HPDE6-E6E7 (cell line): ENCODE results near the gene HHIPL1.
"Not testable (repeated sequence)": the region's sequence is repeated elsewhere in the genome, so short reads cannot be mapped to it uniquely, and the experiment has no call there.

ENCODE experiments used
- DNase-seq: peaks from one replicate; pipeline ENCODE4 v3.0.0; 2011; ENCODE audit warnings: missing footprints; ENCODE audit errors: extremely low spot score

The HHIPL1 gene

DNA sequence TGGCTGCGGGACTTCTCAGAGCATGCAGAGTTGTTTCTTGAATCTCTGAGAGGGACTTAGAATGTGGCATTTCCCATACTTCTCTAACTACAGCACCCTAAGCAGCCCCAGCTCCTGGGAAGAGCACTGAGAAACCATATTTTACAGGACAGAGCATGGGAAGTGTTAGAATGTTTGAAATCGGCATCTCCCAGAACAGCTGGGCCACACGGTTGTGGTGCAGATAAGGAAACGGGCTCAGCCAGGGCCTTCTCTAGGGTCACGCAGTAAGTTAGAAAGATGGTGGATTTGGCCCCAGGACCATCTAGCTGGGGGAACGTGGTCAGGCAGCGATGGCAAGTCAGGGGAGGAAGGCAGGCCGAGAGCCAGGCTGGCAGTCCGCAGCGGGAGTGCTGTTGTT lies 10.5 kb upstream of the HHIPL1 start:
- no peak for DNase-seq

DNA sequence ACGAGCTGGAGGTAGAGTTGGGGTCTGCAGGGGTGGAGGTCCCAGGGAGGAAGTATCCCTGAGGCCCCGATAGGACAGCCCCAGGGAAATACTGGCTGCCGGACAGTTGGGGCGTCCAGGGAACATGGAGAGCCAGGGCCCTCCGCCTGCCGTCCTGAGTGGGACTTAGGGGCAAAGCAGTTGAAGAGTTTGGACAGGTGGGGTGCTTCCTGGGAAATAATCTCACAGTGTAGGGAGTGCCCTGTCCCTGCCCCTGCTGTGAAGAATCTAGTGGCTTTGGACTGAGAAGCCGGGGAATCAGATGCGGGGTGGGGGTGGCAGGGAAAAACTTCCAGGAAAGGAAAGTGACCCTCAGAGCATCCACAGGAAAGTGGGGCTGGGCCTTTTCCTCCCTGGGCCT lies 9.8 kb upstream of the HHIPL1 start:
- DNase-seq, result no peak

DNA sequence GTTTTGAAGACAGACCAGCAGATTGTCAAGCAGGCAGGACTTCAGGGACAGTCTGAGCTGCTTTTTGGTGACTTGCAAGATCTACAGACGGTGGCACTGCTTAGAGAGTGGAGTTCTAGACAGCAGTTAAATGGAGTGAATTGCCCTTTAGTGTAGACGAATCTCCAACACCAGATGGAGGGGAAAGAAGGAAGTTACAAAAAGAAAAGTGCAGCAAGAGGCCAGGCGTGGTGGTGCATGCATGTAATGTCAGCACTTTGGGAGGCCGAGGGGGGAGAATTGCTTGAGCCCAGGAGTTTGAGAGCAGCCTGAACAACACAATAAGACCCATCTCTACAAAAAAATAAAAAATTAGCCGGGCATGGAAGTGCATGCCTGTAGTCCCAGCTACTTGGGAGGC lies 8.4 kb upstream of the HHIPL1 start:
- no peak for DNase-seq

DNA sequence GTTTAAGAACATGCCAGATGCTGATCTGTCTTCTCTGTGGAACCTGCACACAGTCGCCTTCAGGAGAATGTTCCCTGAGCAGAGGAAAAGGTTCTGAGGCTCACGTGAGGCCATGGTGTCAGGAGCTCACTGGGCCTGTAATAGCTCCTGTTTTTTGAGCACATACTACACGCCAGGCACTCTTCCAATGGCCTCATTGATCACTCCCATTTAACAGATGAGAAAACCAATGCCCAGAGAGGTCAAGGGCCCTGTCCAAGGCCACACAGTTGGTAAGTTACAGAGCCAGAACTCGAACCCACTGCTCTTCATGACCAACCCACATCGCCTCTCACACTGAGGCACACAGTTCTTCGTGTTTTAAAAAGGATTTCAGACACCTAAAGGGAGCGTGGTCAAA lies 7.3 kb upstream of the HHIPL1 start:
- no peak for DNase-seq

DNA sequence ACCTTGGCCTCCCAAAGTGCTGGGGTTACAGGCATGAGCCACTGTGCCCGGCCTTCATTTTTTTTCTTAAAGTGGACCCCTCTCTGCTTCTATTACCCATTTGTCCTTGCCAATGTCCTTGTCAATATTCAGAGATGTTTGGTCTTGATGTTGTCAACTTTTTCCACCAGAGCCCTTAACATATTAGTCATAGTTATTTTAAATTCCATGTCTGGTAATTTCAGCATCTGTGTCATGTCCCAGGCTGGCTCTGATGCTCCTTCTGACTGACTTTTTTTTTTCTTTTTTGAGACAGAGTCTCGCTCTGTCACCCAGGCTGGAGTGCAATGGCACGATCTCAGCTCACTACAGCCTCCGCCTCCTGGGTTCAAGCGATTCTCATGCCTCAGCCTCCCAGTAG lies 2.2 kb upstream of the HHIPL1 start:
- not testable (repeated sequence) for DNase-seq

DNA sequence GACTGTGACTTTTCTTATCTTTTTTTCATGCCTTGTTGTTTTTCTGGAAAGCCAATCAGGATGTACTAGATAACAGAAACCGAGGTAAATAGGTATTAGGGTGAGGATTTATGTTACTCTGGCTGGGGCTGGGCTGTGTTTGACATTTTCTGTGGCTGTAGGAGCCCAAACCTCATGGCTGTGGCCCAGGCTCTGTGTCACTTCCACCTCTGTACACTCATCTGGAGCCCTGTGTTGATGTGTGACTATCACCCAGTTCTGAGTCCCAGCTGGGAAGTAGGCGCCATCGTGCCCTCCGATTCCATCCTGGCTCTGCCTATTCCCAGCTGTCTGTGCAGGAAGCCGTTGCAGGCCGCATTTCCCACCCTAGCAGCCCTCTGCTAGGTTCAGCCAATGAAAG lies 1.6 kb upstream of the HHIPL1 start:
- DNase-seq, result no peak

DNA sequence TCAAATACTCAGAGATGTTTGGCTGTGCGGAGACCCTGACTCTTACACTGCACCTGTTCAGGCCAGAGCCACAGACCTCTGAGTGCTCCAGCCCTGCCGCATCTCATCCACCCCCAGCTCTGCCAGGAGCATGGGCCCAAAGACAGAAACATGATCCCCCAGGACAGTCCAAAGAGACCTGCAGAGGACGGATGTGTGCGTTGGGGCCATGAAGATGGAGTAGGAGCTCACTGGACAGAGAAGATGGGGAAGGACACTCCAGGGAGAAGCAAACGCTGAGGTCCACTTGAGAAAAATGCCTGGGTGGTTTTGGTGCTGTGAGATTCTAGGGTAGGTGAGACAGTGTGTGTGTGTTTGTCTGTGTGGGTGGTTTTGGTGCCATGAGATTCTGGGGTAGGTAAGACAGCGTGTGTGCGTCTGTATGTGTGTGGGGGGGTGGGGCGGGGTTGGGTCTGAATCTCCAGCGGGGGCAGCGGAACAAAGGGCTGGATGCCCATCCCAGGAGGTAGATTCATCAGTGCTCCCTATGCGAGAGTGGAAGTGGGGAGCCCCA lies 818 bp upstream of the HHIPL1 start:
- no peak for DNase-seq

DNA sequence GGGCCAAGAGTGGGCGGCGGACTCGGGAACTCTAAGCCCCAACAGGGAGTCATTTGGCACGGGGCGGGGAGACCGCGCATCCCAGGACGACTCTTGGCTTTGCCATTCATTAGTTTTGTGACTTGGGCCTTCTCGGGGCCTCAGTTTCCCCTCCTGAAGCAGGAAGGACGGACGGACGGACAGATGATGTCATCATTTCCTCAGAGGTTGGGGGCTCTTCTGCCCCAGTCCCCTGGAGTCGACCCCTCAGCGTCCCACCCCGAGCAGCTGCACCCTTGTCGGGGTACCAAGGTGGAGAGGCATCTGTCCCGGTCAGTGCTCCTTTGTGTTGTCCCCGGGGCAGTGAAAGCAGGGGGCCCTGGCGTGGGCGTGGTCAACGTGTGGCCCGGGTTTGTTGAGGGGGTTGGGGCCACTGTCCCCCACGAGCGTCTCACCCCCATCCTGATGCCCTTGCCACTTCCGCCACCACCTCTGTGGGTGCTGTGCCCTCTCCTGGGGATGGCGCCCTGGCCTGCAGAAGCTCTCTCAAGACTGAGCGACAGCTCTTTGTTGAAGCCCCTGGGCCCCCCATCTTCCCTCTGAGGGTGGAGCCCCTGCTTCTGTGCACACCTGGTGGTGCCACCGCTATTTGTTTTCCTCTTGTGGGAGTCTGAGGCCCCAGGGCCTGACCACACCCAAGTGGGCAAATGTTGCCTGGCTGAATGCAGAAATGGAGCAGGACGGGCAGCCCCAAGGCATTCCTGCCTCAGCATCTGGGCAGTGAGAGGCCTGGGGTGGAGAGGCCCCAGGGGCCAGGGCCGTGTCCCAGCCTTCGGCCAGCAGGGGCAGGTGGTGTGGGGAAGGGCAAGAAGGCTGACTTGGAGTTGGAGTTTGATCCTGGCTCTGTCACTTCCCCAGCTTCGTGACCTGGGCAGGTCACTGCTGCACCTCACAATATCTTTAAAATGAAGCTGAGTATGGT lies 896 bp downstream of the HHIPL1 start:
- DNase-seq, result no peak

DNA sequence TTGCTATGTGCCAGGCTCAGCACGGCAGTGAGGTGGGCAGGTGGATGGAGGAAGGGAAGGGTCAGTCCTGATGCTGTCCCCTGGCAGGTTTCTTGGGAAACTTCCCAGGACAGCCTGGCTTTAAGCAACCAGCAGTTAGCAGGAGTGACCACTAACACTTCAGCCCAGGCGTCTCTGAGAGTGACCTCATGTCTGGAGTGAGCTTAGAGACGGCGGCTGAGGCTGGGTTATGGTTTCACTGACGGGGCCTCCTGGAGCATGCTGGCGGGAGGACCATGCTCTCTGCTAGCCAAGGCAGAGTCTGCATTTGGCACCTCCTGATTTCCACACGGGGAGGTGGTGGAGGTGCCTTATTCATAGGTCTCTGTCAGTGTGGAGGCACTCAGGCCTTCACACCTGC lies 2.5 kb downstream of the HHIPL1 start:
- no peak for DNase-seq

DNA sequence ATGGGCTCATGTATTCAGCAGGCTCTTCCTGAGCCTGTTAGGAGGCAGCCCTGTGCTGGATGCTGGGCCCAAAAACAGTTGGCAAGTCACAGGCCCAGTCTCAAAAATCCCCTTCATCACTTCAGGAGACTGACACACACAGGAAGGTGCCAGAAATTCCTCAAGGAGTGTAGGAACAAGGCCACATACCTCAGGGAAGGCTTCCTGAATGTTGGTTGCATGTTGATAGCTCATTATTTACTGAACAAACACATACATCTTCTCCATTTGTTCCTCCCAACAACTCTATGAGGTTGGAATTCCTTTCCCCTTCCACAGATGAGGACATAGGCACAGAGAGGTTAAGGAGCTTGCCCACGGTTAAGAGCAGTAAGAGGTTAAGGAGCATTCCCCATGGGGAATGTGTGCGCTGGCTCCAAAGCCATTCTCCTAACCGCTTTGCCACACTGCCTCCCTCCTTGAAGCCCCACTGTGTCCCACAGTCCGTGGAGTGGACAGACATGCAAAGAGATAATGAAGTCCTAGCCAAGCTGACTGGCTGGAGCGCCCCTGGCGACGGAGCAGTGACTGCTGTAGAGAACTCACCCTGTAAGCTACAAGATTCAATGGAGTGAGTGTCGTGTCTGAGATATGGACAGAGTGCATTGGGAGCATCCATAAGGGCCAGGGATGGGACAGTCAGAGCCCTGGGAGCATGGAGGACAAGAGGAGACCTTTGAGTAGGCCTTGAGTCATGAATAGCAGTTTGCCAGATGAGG lies 3.3 kb downstream of the HHIPL1 start:
- no peak for DNase-seq

DNA sequence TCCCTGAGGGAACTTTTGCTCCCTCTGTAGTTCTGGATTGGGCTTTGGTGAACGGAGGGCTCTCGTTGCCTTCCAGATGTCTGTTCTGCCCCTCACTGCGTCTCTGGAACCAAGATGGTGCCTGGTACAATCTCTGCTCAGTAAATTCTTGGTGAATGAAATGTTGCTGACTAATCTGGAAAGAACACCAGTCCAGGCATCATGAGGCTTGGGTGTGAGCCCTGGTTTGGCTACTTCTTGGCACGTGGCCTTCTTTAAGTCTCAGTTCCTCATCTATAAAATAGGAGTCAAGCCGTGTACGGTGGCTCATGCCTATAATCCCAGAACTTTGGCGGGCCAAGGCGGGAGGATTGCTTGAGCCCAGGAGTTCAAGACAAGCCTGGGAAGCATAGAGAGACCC lies 4.3 kb downstream of the HHIPL1 start:
- DNase-seq, result no peak

DNA sequence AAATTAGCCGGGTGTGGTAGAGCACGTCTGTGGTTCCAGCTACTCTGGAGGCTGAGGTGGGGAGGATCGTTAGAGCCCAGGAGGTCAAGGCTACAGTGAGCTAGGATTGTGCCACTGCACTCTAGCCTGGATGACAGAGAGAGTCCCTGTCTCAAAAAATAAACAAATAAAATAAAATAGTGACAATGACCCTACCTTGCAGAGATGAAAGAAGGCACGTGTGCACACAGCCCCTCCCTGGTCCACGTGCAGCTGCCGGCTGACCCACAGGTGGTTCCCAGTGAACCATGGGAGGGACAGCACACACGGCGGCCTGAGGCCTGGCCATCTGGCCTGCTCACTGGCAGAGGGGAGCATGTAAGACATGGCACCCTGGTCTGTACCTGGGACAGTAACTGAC lies 4.7 kb downstream of the HHIPL1 start:
- DNase-seq, result no peak

DNA sequence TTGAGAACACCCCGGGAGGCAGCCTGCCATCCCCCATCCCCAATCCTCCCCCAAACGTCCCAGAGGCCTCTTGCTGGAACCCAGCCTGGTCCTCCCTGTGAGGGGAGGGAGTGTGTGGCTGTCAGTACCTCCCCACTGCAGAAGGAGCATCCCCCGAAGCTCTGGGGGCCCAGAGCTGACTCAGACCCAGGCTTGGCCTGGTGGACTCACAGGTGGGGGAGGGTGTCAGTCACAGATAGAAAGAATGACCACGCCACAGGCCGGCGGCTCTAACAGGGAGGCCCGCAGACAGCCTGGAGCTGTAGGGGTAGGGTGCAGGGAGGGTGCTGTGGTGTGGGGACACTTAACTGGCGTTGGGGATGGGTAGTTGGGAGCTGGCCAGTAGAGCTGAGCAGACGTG lies 5.3 kb downstream of the HHIPL1 start:
- no peak for DNase-seq

DNA sequence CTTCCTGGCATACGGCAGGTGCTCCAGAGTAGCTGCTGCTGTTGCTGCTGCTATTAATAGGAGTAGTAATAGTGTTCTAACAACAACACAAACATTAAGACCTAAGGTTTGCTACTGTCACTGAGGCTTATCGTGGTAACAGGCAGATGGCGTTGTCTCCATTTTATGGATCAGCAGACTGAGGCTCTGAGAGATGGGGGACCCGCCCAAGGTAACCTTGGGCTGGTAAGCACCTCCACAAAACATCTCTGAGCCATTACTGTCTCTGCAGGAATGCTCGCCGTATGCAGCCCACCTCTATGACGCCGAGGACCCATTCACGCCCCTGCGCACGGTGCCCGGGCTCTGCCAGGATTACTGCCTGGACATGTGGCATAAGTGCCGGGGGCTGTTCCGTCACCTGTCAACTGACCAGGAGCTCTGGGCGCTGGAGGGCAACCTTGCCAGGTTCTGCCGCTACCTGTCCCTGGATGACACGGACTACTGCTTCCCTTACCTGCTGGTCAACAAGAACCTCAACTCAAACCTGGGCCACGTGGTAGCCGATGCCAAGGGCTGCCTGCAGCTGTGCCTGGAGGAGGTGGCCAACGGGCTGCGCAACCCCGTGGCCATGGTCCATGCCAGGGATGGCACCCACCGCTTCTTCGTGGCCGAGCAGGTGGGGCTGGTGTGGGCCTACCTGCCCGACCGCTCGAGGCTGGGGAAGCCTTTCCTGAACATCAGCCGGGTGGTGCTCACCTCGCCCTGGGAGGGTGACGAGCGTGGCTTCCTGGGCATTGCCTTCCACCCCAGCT lies 7.2 kb downstream of the HHIPL1 start:
- DNase-seq, result no peak

DNA sequence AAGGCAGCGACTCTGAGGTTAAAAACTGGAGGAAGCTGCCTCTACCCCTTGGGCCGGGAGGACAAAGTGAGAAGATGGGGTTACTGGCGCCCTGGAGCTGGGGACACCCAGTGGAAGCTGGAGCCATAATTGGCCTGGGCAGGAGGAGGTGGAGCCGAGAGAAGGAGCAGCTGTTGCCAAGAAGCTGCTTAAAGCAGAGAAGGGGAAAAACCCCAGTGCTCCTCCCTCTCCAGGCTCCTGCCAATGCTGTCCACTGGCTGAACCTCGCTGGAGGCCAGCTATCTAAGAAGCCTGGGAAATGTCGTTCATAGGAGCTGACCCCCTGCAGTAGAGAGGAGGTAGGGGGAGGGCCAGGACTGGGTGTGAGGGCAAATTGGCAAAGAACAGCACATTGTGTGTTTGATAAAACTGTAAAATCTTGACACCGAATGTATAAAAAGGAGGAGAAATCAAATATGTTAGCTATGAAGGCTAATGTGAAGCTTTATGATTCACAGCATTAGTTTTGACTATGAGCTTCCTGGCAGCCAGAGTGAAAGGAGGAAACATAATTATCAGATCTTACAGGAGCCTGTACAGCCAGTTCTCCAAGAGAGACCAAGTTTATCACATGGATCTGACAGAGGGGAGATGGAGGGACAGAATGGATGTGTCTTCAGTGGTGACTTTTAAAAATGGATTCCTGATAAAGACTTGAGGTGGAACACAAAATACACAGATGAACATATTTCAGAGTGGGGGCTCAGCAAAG lies 9.5 kb downstream of the HHIPL1 start:
- DNase-seq, result no peak

DNA sequence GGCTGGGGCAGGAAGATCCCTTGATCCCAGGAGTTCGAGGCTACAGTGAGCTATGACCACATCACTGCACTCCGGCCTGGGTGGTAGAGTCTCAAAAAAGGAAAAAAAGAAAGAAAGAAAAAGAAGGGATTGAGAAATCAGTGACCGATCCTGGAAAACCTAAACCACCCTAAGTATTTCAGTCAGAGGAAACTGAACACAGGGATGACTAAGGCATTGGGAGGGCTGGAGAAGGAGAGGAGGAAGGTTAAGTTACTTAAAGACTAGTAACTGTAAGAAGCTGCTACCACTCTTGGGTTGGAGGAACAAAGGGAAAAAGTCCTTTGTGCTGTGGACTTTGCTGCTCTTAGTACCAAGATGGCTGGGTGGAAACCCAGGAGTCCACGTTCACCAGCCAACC lies 10.6 kb downstream of the HHIPL1 start:
- DNase-seq, result no peak

DNA sequence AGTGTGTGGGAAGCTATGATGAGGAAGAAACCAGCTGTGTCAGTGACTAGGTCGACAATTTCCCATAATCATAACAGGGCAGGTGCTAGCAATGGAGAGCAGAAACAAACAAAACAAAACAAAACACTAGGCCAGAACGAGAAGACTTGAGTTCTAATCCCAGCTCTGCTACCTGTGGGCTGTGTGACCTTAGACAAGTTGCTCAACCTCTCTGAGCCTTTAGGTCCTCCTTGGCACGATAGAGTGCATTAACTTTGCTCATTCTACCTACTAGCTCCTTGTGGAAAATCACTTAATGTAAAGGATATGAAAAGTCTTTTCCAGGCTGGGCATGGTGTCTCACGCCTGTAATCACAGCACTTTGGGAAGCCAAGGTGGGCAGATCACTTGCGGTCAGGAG lies 11.2 kb downstream of the HHIPL1 start:
- DNase-seq, result no peak

DNA sequence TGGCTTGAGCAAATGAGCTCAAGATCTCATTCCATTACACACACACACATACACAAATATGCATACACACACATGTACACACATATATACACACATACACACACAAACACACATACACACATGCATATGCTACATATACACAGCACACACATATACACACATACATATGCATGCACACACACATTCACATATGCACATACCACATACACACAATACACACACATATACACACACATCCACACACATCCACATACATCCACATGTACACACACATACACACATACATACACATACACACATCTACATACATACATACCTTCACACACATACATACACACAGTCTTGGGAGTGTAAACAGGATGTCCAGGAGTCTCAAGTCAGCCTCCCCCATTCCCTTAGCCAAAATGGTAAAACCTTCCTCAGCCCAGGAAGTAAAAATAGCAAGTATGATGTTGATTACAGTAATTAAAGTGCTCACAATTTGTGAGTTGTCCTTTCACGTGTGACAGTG lies 12.8 kb downstream of the HHIPL1 start:
- no peak for DNase-seq

DNA sequence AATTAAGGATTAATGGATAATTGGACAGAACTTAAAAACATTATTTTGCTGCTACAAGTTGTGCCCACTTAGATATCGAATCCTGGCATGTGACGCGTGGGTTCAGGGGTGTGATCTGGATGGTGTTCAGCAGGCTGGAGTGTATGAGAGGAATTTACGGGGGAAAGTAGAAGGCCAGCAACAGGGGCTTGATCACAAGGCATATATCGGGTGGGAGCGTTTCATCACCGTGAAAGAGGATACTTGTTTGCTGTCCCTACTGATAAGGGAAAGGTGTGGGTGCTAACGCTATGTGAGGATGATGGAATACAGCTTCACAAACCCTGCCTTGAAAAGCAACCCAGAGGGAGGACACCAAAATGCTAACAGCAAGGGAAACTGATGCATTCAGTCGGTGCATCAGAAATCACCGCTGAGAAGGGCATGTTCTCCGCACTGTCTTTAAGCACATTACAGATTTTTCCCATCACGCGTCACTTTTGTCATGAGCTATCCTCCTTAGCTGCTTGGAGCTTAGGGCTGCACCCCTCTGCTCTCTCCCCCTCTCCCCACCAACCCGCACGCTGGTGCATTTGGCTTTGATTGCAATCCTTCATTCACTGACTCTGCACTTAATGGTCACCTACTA lies 13.4 kb downstream of the HHIPL1 start:
- no peak for DNase-seq

DNA sequence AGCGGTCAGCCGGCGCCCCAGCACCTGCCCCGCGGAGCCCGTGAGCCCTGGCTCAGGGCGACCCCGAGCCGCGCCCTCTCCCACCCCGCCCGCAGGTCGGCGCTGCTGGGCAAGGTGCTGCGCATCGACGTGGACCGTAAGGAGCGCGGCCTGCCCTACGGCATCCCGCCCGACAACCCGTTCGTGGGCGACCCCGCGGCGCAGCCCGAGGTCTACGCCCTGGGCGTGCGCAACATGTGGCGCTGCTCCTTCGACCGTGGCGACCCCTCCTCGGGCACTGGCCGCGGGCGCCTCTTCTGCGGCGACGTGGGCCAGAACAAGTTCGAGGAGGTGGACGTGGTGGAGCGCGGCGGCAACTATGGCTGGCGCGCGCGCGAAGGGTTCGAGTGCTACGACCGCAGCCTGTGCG lies 14.4 kb downstream of the HHIPL1 start:
- no peak for DNase-seq
